Activated CD8-positive, alpha-beta T cell treated with anti-CD3 and anti-CD28 coated beads, Interleukin-2, amount 10 ng/mL, durations not matched to agents 7 days and 5 days (primary cell): ENCODE results near the gene TNFAIP8L3. TPM values are rescaled to one million over a fixed set of nuclear protein-coding genes. Genes with fewer than 3 reads are reported as not detected.
A peak's percentile ranks its signal among the peaks of the same experiment; 100 is the strongest.
"Not testable (repeated sequence)": the region's sequence is repeated elsewhere in the genome, so short reads cannot be mapped to it uniquely, and the experiment has no call there.

Experiments used
- ATAC-seq: fragments of 150-1000 bp; cut with Tn5 transposase; one replicate; pipeline ENCODE4 v1.10.0; 2021; ENCODE audit warnings: moderate library complexity
- CTCF ChIA-PET: fragments of 350-600 bp; sonication (Branson Sonifier 250); formaldehyde crosslinking; loops from one replicate; lab custom pipeline; 2021; ENCODE audit warnings: antibody characterized with exemption; lab: Charles Lee
- POLR2A ChIA-PET: fragments of 350-600 bp; sonication (Branson Sonifier 250); formaldehyde crosslinking; loops from one replicate; lab custom pipeline; 2021; ENCODE audit warnings: antibody characterized with exemption; lab: Charles Lee
- DNase-seq: peaks from one replicate; pipeline ENCODE4 v3.0.0-alpha.2; 2020
- H3K27ac Mint-ChIP-seq: one replicate; pipeline ENCODE4 v1.8.0; 2021; ENCODE audit warnings: mild to moderate bottlenecking, mixed read lengths
- H3K27me3 Mint-ChIP-seq: one replicate; pipeline ENCODE4 v1.8.0; 2021; ENCODE audit warnings: low read depth, mixed read lengths
- H3K36me3 Mint-ChIP-seq: one replicate; pipeline ENCODE4 v1.8.0; 2021; ENCODE audit warnings: low read depth, mixed read lengths
- H3K4me1 Mint-ChIP-seq: one replicate; pipeline ENCODE4 v1.8.0; 2021; ENCODE audit warnings: low read depth, mixed read lengths
- H3K4me3 Mint-ChIP-seq: one replicate; pipeline ENCODE4 v1.8.0; 2021; ENCODE audit warnings: mild to moderate bottlenecking, mixed read lengths
- H3K9me3 Mint-ChIP-seq: one replicate; pipeline ENCODE4 v1.8.0; 2022; ENCODE audit warnings: mixed read lengths; ENCODE audit not compliant: insufficient read depth
- total RNA-seq, 2 experiments: library from RNA; stranded (reverse); gene quantifications; one replicate each; pipeline ENCODE4 v1.2.3, GENCODE V29; 2021

TNFAIP8L3 gene
- not detected for total RNA-seq

DNA sequence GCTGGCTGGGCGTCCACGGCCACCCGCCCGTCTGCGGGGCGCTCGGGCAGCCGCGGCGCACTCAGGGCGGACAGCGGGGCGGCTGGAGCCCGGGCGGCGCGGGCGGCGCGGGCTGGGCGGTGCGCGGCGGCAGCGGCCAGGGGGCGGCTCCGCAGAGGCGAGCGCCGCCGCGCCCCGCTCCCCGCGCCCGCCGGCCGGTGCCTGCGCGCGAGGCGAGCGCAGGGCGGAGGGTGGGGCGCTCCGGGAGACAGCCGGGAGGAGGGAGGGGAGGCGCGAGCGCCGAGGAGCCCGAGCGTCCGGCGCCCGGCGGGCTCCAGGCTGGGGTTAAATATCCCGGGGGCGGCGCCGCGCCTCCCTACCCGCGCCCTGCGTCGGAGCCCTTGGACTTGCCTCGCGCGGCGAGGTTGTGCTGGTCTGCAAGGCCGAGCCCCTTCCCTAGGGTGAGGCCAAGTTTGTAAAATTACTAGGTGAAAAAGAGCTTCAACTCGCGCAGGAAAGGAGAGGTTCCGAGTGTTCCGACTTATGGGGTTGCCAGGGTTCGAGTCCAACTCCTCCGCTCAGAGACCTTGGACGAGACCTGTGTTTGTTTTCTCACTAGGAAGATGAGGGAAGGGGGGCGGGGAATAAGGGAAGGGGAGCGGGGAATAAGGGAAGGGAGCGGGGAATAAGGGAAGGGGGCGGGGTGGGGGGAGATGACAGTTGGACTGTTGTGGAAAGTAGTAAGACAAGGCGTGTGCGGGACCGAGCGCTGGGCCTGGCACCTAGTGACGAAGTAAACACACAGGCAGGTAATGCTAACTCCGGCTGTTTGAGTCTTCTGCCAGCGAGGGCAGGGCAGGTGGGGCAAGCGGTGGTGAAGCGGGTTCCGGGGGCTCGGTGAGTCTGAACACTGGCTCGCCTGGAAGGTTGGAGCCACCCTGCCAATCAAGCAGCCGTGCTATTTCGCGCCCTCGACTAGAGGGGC lies at the start of gene TNFAIP8L3:
TSS of gene TNFAIP8L3 (minus strand) at position 301 of the 964 bp plus-strand sequence. CDS start 311 bp downstream, outside the sequence.
- ATAC-seq (peak; percentile 64), DNase-seq (no peak)
- CTCF ChIA-PET = no interaction called here
- Mint-ChIP-seq H3K4me1 (peaks cover 11% of the 10 kb centered on the region), H3K27me3 (peaks cover 81% of the 10 kb centered on the region), H3K27ac (peak within 1 kb of the TSS; percentile 14), H3K9me3 (no peaks in the 10 kb centered on the region), H3K36me3 (no peaks in the 10 kb centered on the region), H3K4me3 (peak within 1 kb of the TSS; percentile 57)
- POLR2A ChIA-PET = no interaction called here

DNA sequence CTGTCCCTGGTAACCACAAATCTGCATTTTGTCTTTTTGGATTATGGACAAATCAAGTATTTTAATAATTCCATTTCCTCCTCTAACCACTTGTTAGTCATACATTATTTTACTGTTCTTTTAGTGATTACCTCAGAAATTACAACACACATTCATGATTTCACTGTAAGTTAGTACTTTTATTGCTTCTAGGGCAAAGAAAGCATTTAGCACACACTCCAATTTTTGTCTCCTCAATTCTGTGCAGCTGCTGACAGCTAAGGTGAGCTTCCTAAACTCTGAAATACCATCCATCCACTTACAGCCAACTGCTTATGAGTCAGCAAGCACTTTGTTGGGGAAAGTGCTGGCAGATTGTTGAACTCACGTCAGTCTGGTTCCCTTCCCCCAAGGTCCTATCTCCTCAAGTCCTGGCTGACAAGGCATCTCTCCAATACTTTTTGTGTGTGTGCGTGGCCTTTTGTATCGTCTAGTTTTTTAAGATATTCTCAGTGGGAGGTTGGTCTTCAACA lies 49.4 kb upstream of the TNFAIP8L3 start:
- peaks cover 26% of the 10 kb centered on the region for H3K27me3 Mint-ChIP-seq
- H3K27ac Mint-ChIP-seq = no peak overlapping the region
- CTCF ChIA-PET = interaction anchor here (1.2 kb wide), 1 partner anchor 19 kb away, joined by 4 read pairs; no protein-coding TSS in a partner anchor

DNA sequence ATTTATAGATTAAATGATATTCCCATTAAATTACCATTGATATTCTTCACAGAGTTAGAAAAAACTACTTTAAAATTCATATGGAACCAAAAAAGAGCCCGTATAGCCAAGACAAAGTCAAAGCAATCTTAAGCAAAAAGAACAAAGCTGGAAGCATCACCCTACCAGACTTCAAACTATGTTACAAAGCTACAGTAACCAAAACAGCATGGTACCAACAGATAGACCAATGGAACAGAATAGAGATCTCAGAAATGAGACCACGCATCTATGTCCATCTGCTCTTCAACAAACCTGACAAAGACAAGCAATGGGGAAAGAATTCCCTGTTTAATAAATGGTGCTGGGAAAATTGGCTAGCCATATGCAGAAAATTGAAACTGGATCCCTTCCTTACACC lies 45.6 kb upstream of the TNFAIP8L3 start:
- ATAC-seq, H3K4me3 Mint-ChIP-seq, H3K4me1 Mint-ChIP-seq, H3K36me3 Mint-ChIP-seq, POLR2A ChIA-PET, DNase-seq, H3K27ac Mint-ChIP-seq, H3K9me3 Mint-ChIP-seq: not testable (repeated sequence)
- H3K27me3 Mint-ChIP-seq = peaks cover 24% of the 10 kb centered on the region
- CTCF ChIA-PET = interaction anchor here (1.6 kb wide), 1 partner anchor 52 kb away, joined by 3 read pairs; no protein-coding TSS in a partner anchor

More for the DNA sequence above, 49.4 kb upstream of the TNFAIP8L3 start:
- no peaks in the 10 kb centered on the region for H3K4me1 Mint-ChIP-seq
- POLR2A ChIA-PET = no interaction called here
- no peak for DNase-seq
- no peak overlapping the region for H3K4me3 Mint-ChIP-seq
- H3K36me3 Mint-ChIP-seq = no peaks in the 10 kb centered on the region
- H3K9me3 Mint-ChIP-seq = no peaks in the 10 kb centered on the region
- ATAC-seq = no peak

DNA sequence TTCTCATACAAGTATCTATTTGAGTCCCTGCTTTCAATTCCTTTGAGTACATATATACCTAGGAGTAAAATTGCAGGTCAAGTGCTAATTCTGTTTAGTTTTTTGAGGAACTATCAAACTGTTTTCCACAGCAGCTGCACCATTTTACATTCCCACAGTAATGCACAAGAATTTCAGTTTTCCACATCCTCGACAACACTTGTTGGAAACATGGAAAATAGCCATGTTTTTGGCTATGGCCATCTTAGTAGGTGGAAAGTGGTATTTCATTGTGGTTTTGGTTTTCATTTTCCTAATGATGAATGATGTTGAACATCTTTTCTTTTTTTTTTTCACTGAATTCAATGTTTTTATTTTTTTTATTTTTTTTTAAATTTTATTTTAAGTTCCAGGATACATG lies 44.4 kb upstream of the TNFAIP8L3 start:
- ChIA-PET POLR2A (no interaction called here), CTCF (no interaction called here)
- H3K9me3 Mint-ChIP-seq = no peaks in the 10 kb centered on the region
- H3K36me3 Mint-ChIP-seq = no peaks in the 10 kb centered on the region
- H3K27ac Mint-ChIP-seq = no peak overlapping the region
- H3K4me1 Mint-ChIP-seq = no peaks in the 10 kb centered on the region
- no peak overlapping the region for H3K4me3 Mint-ChIP-seq
- no peak for DNase-seq
- no peak for ATAC-seq
- peaks cover 28% of the 10 kb centered on the region for H3K27me3 Mint-ChIP-seq

DNA sequence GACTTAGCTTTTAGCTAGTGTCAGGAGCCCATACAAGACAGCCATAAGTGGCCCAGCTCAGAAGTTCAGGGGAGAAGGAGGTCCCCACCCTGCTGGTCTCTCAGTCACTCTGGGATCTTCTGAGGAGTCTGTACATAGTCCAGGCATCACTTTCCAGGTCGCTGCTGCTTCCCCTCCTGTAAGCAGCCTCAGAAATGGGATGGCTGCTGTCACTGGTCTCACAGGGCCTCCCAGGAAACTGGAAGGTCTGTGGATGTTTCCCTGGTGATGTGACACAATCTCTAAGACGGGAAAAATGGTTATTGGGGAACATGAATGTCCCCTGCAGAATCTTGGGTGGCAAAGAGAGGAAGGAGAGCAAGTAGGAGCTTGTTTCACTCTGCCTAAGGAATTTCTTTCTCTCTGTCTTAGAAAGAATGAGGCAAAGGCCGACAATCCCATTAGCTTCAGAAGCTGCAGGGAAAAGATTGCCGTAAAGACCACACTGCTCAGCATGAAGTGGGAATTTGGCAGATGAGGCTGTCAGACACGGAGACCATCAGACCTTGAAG lies 43.2 kb upstream of the TNFAIP8L3 start:
- Mint-ChIP-seq H3K9me3 (no peaks in the 10 kb centered on the region), H3K36me3 (no peaks in the 10 kb centered on the region), H3K4me1 (no peaks in the 10 kb centered on the region), H3K27me3 (peaks cover 25% of the 10 kb centered on the region), H3K4me3 (no peak overlapping the region), H3K27ac (no peak overlapping the region)
- ATAC-seq = no peak
- ChIA-PET CTCF (no interaction called here), POLR2A (no interaction called here)
- DNase-seq = no peak

DNA sequence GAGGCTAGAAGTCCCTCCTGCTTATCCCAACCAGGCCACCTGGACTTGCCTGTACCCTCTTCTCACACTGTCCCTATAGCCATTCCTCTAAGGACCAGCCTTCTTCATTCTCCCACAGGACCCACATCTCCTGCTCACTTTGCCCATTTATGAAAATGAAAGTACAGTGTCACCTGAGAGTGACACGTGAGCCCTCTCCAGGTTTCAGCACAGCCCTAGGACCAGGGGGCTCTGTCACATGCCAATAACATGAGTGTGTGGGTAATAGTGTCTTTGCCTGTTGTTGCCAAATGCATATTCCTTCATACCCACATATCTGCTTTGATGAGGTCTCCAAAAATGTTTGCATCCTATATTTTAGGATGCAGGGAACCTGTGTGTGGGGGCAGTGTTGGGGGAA lies 42.3 kb upstream of the TNFAIP8L3 start:
- ATAC-seq = no peak
- H3K36me3 Mint-ChIP-seq = no peaks in the 10 kb centered on the region
- H3K27ac Mint-ChIP-seq = no peak overlapping the region
- DNase-seq = no peak
- ChIA-PET POLR2A (no interaction called here), CTCF (no interaction called here)
- H3K27me3 Mint-ChIP-seq = peaks cover 24% of the 10 kb centered on the region
- no peaks in the 10 kb centered on the region for H3K9me3 Mint-ChIP-seq
- no peak overlapping the region for H3K4me3 Mint-ChIP-seq
- no peaks in the 10 kb centered on the region for H3K4me1 Mint-ChIP-seq

DNA sequence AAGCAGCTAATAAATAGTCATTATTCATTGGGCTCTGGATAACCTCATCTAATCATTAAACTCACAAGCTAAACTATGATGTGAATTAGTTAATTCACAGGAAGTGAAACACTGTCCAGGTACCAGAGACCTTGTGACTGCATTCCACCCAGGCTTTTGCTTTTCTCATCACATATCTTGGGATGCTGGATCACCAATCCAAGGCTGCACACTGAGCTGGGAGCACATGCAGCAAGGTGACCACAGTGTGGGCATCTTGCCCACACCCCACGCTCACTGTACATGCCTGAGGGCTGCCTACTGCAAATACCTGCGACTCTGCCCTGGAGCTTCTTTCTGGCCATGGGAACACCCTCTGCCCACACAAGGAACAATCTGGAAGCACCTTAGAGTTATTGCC lies 40.6 kb upstream of the TNFAIP8L3 start:
- ChIA-PET CTCF (interaction anchor here (1.6 kb wide), 1 partner anchor 28 kb away, joined by 9 read pairs; no protein-coding TSS in a partner anchor), POLR2A (no interaction called here)
- H3K9me3 Mint-ChIP-seq = no peaks in the 10 kb centered on the region
- H3K36me3 Mint-ChIP-seq = no peaks in the 10 kb centered on the region
- no peak overlapping the region for H3K27ac Mint-ChIP-seq
- DNase-seq = no peak
- H3K4me3 Mint-ChIP-seq = no peak overlapping the region
- no peak for ATAC-seq
- peaks cover 18% of the 10 kb centered on the region for H3K27me3 Mint-ChIP-seq
- no peaks in the 10 kb centered on the region for H3K4me1 Mint-ChIP-seq

DNA sequence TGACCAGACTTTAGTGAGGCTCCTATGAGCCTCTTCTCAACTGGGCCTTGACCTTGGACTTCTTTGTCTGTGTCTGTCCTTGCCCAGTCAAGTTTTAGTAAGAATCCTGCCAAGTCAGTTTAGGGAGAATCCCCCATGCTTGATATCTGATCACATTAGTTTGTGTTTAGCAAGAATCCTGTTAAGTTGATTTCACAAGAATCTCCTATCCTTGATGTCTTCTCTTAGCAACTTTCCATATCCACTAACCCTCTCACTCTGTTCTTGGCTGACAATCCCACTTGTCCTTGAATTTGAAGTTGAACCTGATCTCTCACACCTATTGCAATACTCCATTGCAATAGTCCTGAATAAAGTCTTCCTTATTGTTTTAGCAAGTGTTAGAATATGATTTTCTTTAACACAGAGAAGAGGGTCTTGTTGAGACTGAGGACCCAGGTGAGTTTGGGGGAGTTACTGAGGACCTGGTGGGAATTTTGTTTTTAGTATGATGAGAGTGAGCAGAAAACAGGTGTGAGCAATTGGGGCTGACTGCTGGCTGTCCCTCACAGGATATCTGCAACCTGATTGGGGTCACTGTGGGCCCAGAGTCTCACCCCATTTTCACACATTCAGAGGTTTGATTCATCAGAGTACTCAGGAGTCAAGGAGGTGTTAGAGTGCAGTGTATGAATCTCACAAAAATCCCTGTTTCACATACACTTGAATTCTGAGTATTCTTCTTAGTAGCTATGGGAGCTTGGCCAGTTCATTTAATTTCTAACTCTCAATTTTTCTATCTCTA lies 39.9 kb upstream of the TNFAIP8L3 start:
- CTCF ChIA-PET = interaction anchor here (1.6 to 2.3 kb wide), 2 partner anchors 28 to 59 kb away, joined by 9 to 11 read pairs; no protein-coding TSS in a partner anchor
- Mint-ChIP-seq H3K4me1 (no peaks in the 10 kb centered on the region), H3K9me3 (no peaks in the 10 kb centered on the region), H3K27ac (no peak overlapping the region), H3K4me3 (no peak overlapping the region), H3K36me3 (no peaks in the 10 kb centered on the region), H3K27me3 (peaks cover 20% of the 10 kb centered on the region)
- ATAC-seq (no peak), DNase-seq (no peak)
- POLR2A ChIA-PET = no interaction called here

DNA sequence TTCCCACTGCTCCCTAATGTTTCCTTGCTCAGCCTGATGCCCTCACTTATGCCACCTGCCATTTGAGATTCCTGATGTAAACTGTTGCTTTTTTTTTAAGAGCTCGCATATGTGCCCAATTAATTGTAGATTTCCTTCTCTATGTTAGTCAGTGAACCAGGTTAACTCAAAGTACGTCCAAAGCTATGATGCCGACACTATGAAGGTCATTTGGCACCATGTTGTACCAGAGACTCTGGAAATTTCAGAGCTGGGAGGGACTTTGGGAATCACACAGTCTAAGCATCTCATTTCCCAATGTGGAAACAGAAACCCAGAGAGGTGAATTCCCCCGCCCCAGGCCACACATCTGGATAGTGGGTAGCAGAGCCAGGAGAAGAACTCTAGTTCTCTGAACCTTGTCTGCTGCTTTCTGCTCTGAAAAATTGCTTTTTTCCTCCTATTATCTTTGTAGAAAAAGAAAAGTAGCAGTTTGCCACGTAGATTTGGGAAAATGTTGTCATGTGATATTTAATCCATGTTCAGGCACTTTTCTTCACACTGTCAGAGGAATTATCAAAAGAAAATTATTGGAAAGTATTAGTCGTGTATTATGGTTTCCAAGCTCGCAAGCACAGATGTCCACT lies 38.5 kb upstream of the TNFAIP8L3 start:
- no peaks in the 10 kb centered on the region for H3K36me3 Mint-ChIP-seq
- POLR2A ChIA-PET = no interaction called here
- H3K27me3 Mint-ChIP-seq = peaks cover 24% of the 10 kb centered on the region
- ATAC-seq = no peak
- H3K27ac Mint-ChIP-seq = no peak overlapping the region
- H3K4me3 Mint-ChIP-seq = no peak overlapping the region
- DNase-seq = no peak
- CTCF ChIA-PET = interaction anchor here (0.8 to 2.3 kb wide), 4 partner anchors 30 to 108 kb away, joined by 3 to 11 read pairs (median 4); no protein-coding TSS in a partner anchor
- H3K9me3 Mint-ChIP-seq = no peaks in the 10 kb centered on the region
- H3K4me1 Mint-ChIP-seq = no peaks in the 10 kb centered on the region

DNA sequence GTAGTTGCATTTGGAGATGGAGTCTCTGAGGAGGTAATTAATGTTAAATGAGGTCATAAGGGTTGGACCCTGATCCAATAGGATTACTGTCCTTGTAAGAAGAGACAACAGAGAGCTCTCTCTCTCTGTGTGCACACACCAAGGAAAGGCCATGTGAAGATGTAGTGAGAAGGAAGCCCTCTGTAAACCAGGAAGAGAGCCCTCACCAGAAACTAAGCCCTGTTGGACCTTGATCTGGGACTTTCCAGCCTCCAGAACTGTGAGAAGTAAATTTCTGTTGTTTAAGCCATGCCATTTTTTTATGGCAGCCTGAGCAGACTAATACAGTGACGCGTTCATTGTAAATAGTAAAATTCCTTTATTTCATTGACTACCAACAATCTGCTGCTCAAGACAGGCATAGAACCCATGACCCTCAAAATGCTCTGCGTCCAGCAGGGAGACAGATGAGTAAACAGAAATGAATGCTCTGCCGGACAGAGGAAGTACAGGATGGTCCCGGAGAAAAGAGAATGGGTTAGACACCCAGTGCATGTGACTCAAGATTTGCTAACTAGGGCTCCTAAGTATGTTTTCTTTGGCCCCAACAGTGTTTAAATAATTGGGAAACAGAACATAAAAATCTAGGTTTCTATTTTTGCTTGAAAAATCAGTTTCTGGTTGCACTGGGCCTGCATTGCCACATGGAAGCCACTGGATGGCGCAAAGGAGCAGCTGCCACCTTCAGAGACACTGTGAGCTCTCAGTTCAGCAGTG lies 37.9 kb upstream of the TNFAIP8L3 start:
- no peak for DNase-seq
- ChIA-PET CTCF (interaction anchor here (0.8 to 2.3 kb wide), 4 partner anchors 30 to 109 kb away, joined by 3 to 11 read pairs (median 4); no protein-coding TSS in a partner anchor), POLR2A (no interaction called here)
- no peaks in the 10 kb centered on the region for H3K9me3 Mint-ChIP-seq
- peaks cover 1% of the 10 kb centered on the region for H3K4me1 Mint-ChIP-seq
- H3K36me3 Mint-ChIP-seq = no peaks in the 10 kb centered on the region
- ATAC-seq = no peak
- H3K27me3 Mint-ChIP-seq = peaks cover 25% of the 10 kb centered on the region
- no peak overlapping the region for H3K27ac Mint-ChIP-seq
- H3K4me3 Mint-ChIP-seq = no peak overlapping the region
